ACC112 (cell line): ENCODE results near the gene SPTAN1.

Experiments
- H2AFZ ChIP-seq: fragments of 200-600 bp; sonication (generic); one replicate; pipeline ENCODE4 v1.6.0; 2017; ENCODE audit warnings: antibody characterized with exemption, low read length; ENCODE audit not compliant: unreplicated experiment
- H3K27ac ChIP-seq: fragments of 200-600 bp; sonication (generic); 2 replicates; pipeline ENCODE4 v1.5.1; 2014; ENCODE audit warnings: low read depth, mild to moderate bottlenecking, antibody characterized with exemption, low read length, moderate library complexity
- H3K27me3 ChIP-seq: fragments of 200-600 bp; sonication (generic); 2 replicates; pipeline ENCODE4 v1.6.1; 2014; ENCODE audit warnings: mild to moderate bottlenecking, antibody characterized with exemption, low read length, moderate library complexity, mixed read lengths; ENCODE audit not compliant: insufficient read depth
- H3K36me3 ChIP-seq: fragments of 200-600 bp; sonication (generic); 2 replicates; pipeline ENCODE4 v1.6.1; 2016; ENCODE audit warnings: mild to moderate bottlenecking, antibody characterized with exemption, low read length, moderate library complexity, mixed read lengths; ENCODE audit not compliant: insufficient read depth
- H3K4me1 ChIP-seq: fragments of 200-600 bp; sonication (generic); one replicate; pipeline ENCODE4 v1.6.1; 2016; ENCODE audit warnings: low read length, mixed read lengths; ENCODE audit not compliant: insufficient read depth, unreplicated experiment, control insufficient read depth
- H3K4me3 ChIP-seq: fragments of 200-600 bp; sonication (generic); 2 replicates; pipeline ENCODE4 v1.5.1; 2014; ENCODE audit warnings: mild to moderate bottlenecking, low read depth, low read length
- H3K79me2 ChIP-seq: fragments of 200-600 bp; sonication (generic); one replicate; pipeline ENCODE4 v1.6.0; 2016; ENCODE audit warnings: low read length; ENCODE audit not compliant: control insufficient read depth, unreplicated experiment, insufficient read depth

The SPTAN1 gene

GRCh38 chr9:128528445-128529160 is 23.8 kb upstream of the SPTAN1 start:
- peaks cover 5% of the 10 kb centered on the region for H3K4me1 ChIP-seq

GRCh38 chr9:128529191-128529590 is 23.2 kb upstream of the SPTAN1 start:
- Histone ChIP-seq H2AFZ (no peak overlapping the region), H3K27ac (peak overlapping the region; percentile 28; the same call in 1 of the 2 replicates), H3K4me1 (peaks cover 5% of the 10 kb centered on the region), H3K4me3 (no peak overlapping the region), H3K27me3 (no peaks in the 10 kb centered on the region), H3K36me3 (peaks cover 12% of the 10 kb centered on the region), H3K79me2 (no peaks in the 10 kb centered on the region)

More at GRCh38 chr9:128528445-128529160, 23.8 kb upstream of the SPTAN1 start:
- Histone ChIP-seq H2AFZ (no peak overlapping the region), H3K4me3 (no peak overlapping the region), H3K27me3 (no peaks in the 10 kb centered on the region), H3K79me2 (no peaks in the 10 kb centered on the region), H3K27ac (peak overlapping the region; percentile 28; the same call in 1 of the 2 replicates), H3K36me3 (peaks cover 12% of the 10 kb centered on the region)

- no peak overlapping the region for H3K27ac ChIP-seq
- H3K36me3 ChIP-seq, result peaks cover 5% of the 10 kb centered on the region; the same call in 1 of the 2 replicates
- H3K4me1 ChIP-seq, result peaks cover 5% of the 10 kb centered on the region
- H3K4me3 ChIP-seq, result no peak overlapping the region
- H2AFZ ChIP-seq, result no peak overlapping the region
- no peaks in the 10 kb centered on the region for H3K79me2 ChIP-seq
- no peaks in the 10 kb centered on the region for H3K27me3 ChIP-seq
Observed at GRCh38 chr9:128532581-128532980, 19.8 kb upstream of the SPTAN1 start.

- no peaks in the 10 kb centered on the region for H3K27me3 ChIP-seq
- H3K79me2 ChIP-seq, result no peaks in the 10 kb centered on the region
- peaks cover 20% of the 10 kb centered on the region for H3K36me3 ChIP-seq
- no peak overlapping the region for H2AFZ ChIP-seq
- no peak overlapping the region for H3K4me3 ChIP-seq
- H3K4me1 ChIP-seq, result no peaks in the 10 kb centered on the region
- no peak overlapping the region for H3K27ac ChIP-seq
Observed at GRCh38 chr9:128540634-128541360, 11.6 kb upstream of the SPTAN1 start.

- H3K36me3 ChIP-seq, result peaks cover 8% of the 10 kb centered on the region; the same call in 1 of the 2 replicates
Observed at GRCh38 chr9:128546504-128546903, 5.9 kb upstream of the SPTAN1 start.

GRCh38 chr9:128548876-128549275 is 3.5 kb upstream of the SPTAN1 start:
- H3K4me1 ChIP-seq, result peaks cover 24% of the 10 kb centered on the region
- no peak overlapping the region for H3K27ac ChIP-seq
- no peaks in the 10 kb centered on the region for H3K27me3 ChIP-seq
- H3K4me3 ChIP-seq, result no peak overlapping the region
- no peak overlapping the region for H2AFZ ChIP-seq
- peaks cover 14% of the 10 kb centered on the region for H3K79me2 ChIP-seq
- H3K36me3 ChIP-seq, result no peaks in the 10 kb centered on the region

More at GRCh38 chr9:128546504-128546903, 5.9 kb upstream of the SPTAN1 start:
- Histone ChIP-seq H3K27me3 (no peaks in the 10 kb centered on the region), H3K79me2 (no peaks in the 10 kb centered on the region), H3K4me1 (peaks cover 21% of the 10 kb centered on the region), H3K27ac (no peak overlapping the region), H3K4me3 (no peak overlapping the region), H2AFZ (no peak overlapping the region)

- peak overlapping the region; percentile 75; the same call in 1 of the 2 replicates for H3K4me3 ChIP-seq
- no peaks in the 10 kb centered on the region for H3K36me3 ChIP-seq
- H3K79me2 ChIP-seq, result peaks cover 28% of the 10 kb centered on the region
- H3K27ac ChIP-seq, result peak overlapping the region; percentile 78
- H3K27me3 ChIP-seq, result no peaks in the 10 kb centered on the region
- H2AFZ ChIP-seq, result peak overlapping the region; percentile 64
- peaks cover 34% of the 10 kb centered on the region for H3K4me1 ChIP-seq
Observed at GRCh38 chr9:128550226-128550625, 2.2 kb upstream of the SPTAN1 start.

GRCh38 chr9:128550770-128551656 is 1.4 kb upstream of the SPTAN1 start:
- H3K4me1 ChIP-seq, result peaks cover 42% of the 10 kb centered on the region
- peak overlapping the region; percentile 75 for H3K4me3 ChIP-seq
- H2AFZ ChIP-seq, result peak overlapping the region; percentile 75
- H3K27me3 ChIP-seq, result no peaks in the 10 kb centered on the region
- peaks cover 36% of the 10 kb centered on the region for H3K79me2 ChIP-seq
- H3K36me3 ChIP-seq, result no peaks in the 10 kb centered on the region
- peak overlapping the region; percentile 78 for H3K27ac ChIP-seq

- H3K79me2 ChIP-seq, result peaks cover 42% of the 10 kb centered on the region
- no peaks in the 10 kb centered on the region for H3K27me3 ChIP-seq
- H3K4me1 ChIP-seq, result peaks cover 48% of the 10 kb centered on the region
- no peaks in the 10 kb centered on the region for H3K36me3 ChIP-seq
- peak overlapping the region; percentile 75 for H3K4me3 ChIP-seq
- H3K27ac ChIP-seq, result peak overlapping the region; percentile 78
- peak overlapping the region; percentile 75 for H2AFZ ChIP-seq
Observed at GRCh38 chr9:128551657-128552152, 682 bp upstream of the SPTAN1 start.
